ENCODE results near the gene TSPEAR. TPM values are rescaled to one million over a fixed set of nuclear protein-coding genes. Genes with fewer than 3 reads are reported as not detected.
A peak's percentile ranks its signal among the peaks of the same experiment; 100 is the strongest.

Gene TSPEAR
- total RNA-seq, 1 experiment from 2014 or later, result not detected

DNA sequence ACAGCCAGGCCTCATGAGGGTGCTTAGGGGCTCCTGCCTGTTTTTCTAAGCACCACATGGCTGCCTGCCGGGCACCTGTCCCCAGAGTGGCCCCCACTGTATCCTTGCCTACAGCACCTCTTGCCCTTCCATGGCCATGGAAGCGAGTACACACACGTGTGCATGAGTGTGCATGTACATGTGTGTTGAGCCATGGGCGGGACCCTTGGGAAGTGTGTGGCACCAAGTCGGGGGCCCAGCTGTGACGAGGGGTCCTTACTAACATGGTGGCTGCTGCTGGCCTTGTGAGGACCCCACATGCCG, 197.2 kb downstream of the TSPEAR start:
- intact Hi-C loops (cut with micrococcal nuclease), result loop anchor here (5.0 kb wide), 1 partner anchor 413 kb away; no protein-coding TSS in a partner anchor
- H3K36me3 Mint-ChIP-seq (ENCODE audit: insufficient read depth, unreplicated experiment), result no peaks in the 10 kb centered on the region

DNA sequence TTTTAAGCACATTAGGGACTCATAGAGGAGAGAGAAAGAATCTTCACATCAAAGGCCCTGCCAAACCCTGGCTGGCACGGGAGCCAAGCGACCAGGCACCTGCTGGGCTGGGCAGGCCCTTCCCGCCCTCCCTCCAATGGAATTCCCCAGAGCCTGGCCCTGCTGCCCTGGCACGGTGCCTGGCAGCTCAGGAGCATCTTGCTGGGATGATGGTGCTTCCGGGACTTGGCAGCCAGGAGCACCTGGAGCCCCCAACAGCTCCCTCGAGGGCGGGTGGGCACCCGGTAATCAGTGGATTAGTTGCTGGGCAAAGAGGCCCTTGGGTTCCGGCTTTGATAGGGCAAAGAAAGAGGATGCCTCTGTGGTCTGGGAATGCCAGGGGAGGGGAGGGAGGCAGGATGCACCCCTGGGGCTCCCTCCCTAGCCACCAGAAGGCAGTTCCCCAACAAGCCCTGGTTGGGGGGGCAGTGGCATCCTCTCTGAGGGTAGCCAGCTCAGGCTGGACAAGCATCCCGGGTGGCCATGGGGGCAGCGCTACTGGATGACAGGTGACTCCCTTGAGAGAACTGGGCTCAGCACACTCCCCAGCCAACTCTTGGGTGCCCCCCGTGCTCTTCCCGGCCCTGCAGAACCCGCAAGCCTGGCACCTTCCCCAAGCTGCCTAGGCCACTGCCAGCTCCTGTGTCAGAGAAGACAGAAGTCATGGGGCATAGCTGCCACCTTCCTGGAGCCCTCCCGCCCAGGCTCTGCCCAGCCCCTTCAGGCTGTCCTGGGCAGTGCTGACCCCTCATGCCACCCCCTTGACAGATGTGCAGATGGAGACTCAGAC, 197.8 kb downstream of the TSPEAR start:
- no peak for TF ChIP-seq CTCF (IDR thresholded peaks at IDR 0.05; ENCODE audit: unreplicated experiment)
- BruUV-seq (replicated peaks), result no TSS peak
- DNase-seq (ENCODE audit: unreplicated experiment), result peak; percentile 30
- Mint-ChIP-seq H3K36me3 (ENCODE audit: insufficient read depth, unreplicated experiment) (no peaks in the 10 kb centered on the region), H3K9me3 (ENCODE audit: unreplicated experiment) (no peaks in the 10 kb centered on the region), H3K4me1 (ENCODE audit: insufficient read depth, unreplicated experiment) (peaks cover 6% of the 10 kb centered on the region), H3K27me3 (ENCODE audit: insufficient read depth, unreplicated experiment) (peaks cover 23% of the 10 kb centered on the region), H3K27ac (ENCODE audit: low read depth, unreplicated experiment) (no peak overlapping the region), H3K4me3 (ENCODE audit: unreplicated experiment) (no peak overlapping the region)
- intact Hi-C loops (cut with micrococcal nuclease), result loop anchor here (5.0 kb wide), 1 partner anchor 414 kb away; no protein-coding TSS in a partner anchor
- ChIA-PET POLR2A (no interaction called here), CTCF (interaction anchor here (0.6 to 1.3 kb wide), 3 partner anchors 9 to 280 kb away, joined by 3 to 6 read pairs (median 3); no protein-coding TSS in a partner anchor)

More for the DNA sequence above, 197.2 kb downstream of the TSPEAR start:
- POLR2A ChIA-PET, result no interaction called here
- no peak for DNase-seq (ENCODE audit: unreplicated experiment)
- Mint-ChIP-seq H3K4me3 (ENCODE audit: unreplicated experiment) (no peak overlapping the region), H3K9me3 (ENCODE audit: unreplicated experiment) (no peaks in the 10 kb centered on the region), H3K4me1 (ENCODE audit: insufficient read depth, unreplicated experiment) (peaks cover 6% of the 10 kb centered on the region), H3K27me3 (ENCODE audit: insufficient read depth, unreplicated experiment) (peaks cover 26% of the 10 kb centered on the region), H3K27ac (ENCODE audit: low read depth, unreplicated experiment) (no peak overlapping the region)
- no TSS peak for BruUV-seq (replicated peaks)
- no peak for TF ChIP-seq CTCF (IDR thresholded peaks at IDR 0.05; ENCODE audit: unreplicated experiment)
- CTCF ChIA-PET, result interaction anchor here (0.5 to 1.2 kb wide), 3 partner anchors 9 to 691 kb away, joined by 3 read pairs; no protein-coding TSS in a partner anchor

DNA sequence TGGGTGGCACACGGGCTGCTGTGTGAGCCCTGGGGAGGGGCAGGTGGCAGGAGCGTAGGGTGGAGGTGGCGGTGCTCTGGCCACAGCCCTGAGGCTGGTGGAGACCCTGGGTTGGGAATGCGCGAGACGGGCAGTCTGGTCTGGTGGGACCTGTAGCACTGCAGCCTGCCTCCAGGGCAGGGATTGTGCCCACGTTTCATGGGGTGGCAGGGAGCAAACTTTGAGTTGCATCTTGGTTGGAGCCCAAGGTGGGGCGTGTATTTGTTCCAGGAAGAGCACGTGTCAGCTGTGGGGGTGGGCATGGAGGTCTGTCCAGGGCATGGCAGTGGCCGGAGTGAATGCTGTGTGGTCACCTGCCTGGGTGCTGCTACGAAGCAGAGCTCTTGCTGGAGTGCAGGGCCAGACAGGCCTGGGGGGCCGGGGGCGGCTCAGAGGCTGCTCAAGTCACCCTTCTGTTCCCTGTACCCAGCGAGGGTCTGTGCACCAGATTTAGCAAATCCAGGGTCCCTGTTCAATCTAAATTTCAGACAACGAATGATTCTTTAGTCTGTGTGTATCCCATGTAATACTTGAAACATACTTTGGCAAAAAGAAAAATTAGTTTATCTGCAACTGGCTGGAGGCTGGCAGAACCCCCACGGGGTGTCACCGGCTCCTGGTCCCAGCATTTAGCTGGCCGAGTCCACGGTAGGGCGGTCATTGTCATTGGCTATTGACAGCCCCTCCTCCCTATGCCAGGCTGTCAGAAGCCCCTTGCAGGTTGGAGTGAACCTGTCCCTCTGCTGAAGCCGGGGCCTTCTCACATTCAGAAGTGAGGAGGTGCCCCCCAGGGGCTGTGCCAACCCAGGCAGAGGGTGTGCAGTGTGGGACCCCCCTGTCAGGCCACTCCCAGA, 198.6 kb downstream of the TSPEAR start:
- Mint-ChIP-seq H3K27ac (ENCODE audit: low read depth, unreplicated experiment) (no peak overlapping the region), H3K27me3 (ENCODE audit: insufficient read depth, unreplicated experiment) (peaks cover 23% of the 10 kb centered on the region), H3K9me3 (ENCODE audit: unreplicated experiment) (no peaks in the 10 kb centered on the region), H3K4me3 (ENCODE audit: unreplicated experiment) (no peak overlapping the region), H3K4me1 (ENCODE audit: insufficient read depth, unreplicated experiment) (peaks cover 6% of the 10 kb centered on the region), H3K36me3 (ENCODE audit: insufficient read depth, unreplicated experiment) (no peaks in the 10 kb centered on the region)
- no TSS peak for BruUV-seq (replicated peaks)
- intact Hi-C loops (cut with micrococcal nuclease), result loop anchor here (5.0 kb wide), 1 partner anchor 415 kb away; no protein-coding TSS in a partner anchor
- POLR2A ChIA-PET, result no interaction called here
- no peak for TF ChIP-seq CTCF (IDR thresholded peaks at IDR 0.05; ENCODE audit: unreplicated experiment)
- no peak for DNase-seq (ENCODE audit: unreplicated experiment)
- CTCF ChIA-PET, result interaction anchor here (1.0 to 4.4 kb wide), 5 partner anchors 36 to 281 kb away, joined by 3 to 32 read pairs (median 4); no protein-coding TSS in a partner anchor

DNA sequence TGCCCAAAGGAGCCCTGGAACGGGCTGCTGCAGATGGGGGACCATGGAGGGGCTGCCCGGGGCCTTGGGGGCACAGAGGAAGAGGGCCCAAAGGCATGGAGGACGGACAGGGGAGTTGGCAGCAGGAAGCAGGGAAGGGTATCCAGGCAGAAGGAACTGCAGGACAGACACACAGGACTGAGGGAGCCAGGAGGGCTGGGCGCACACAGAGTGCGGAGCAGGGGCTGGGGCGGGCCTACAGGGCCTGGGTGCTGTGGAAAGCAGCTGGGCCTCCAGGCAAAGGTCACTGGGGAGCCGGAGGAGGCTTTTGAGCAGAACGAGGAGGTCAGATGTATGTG, 199.5 kb downstream of the TSPEAR start:
- Mint-ChIP-seq H3K9me3 (ENCODE audit: unreplicated experiment) (no peaks in the 10 kb centered on the region), H3K36me3 (ENCODE audit: insufficient read depth, unreplicated experiment) (no peaks in the 10 kb centered on the region), H3K4me3 (ENCODE audit: unreplicated experiment) (no peak overlapping the region), H3K27ac (ENCODE audit: low read depth, unreplicated experiment) (no peak overlapping the region), H3K27me3 (ENCODE audit: insufficient read depth, unreplicated experiment) (peaks cover 23% of the 10 kb centered on the region), H3K4me1 (ENCODE audit: insufficient read depth, unreplicated experiment) (peaks cover 6% of the 10 kb centered on the region)
- ChIA-PET CTCF (interaction anchor here (0.6 to 4.4 kb wide), 5 partner anchors 9 to 282 kb away, joined by 3 to 60 read pairs (median 12); no protein-coding TSS in a partner anchor), POLR2A (no interaction called here)
- intact Hi-C loops (cut with micrococcal nuclease), result loop anchor here (5.0 kb wide), 1 partner anchor 415 kb away; no protein-coding TSS in a partner anchor
- no peak for TF ChIP-seq CTCF (IDR thresholded peaks at IDR 0.05; ENCODE audit: unreplicated experiment)
- BruUV-seq (replicated peaks), result no TSS peak
- DNase-seq (ENCODE audit: unreplicated experiment), result no peak
